Measurements from ENCODE around the gene NAPSA. TPM values are rescaled to one million over a fixed set of nuclear protein-coding genes. Genes with fewer than 3 reads are reported as not detected.

Gene NAPSA
- total RNA-seq = 1 to 10 TPM; 1.9 to 6.1 TPM

- Histone ChIP-seq H3K27me3 (no peaks in the 10 kb centered on the region), H3K36me3 (no peaks in the 10 kb centered on the region), H3K27ac (no peak within 1 kb of the TSS), H3K4me3 (no peak within 1 kb of the TSS), H3K9ac (ENCODE audit: low read depth in 2 of 2, low read length in 2 of 2) (no peak within 1 kb of the TSS), H3K9me3 (no peaks in the 10 kb centered on the region), H3K4me1 (no peaks in the 10 kb centered on the region)
- intact Hi-C loops (cut with DNase I) = loop anchor here (5.0 kb wide), 2 partner anchors 47 to 417 kb away; no protein-coding TSS in a partner anchor
- no peak for DNase-seq
- TF ChIP-seq CTCF (IDR thresholded peaks at IDR 0.05) = no peak
These were observed at the start of gene NAPSA for GRCh38 chr19:50365434-50366306. Gene NAPSA, minus strand, starts transcription at chr19:50365639. Its CDS starts 18 bp downstream, at chr19:50365621.

GRCh38 chr19:50413531-50413930 is 48.1 kb upstream of the NAPSA start:
- intact Hi-C loops (cut with DNase I) = loop anchor here (5.0 kb wide), 1 partner anchor 46 kb away; the partner anchor contains the start of gene NAPSA
- Histone ChIP-seq H3K27ac (no peak overlapping the region), H3K4me3 (no peak overlapping the region), H3K36me3 (no peaks in the 10 kb centered on the region), H3K9me3 (no peaks in the 10 kb centered on the region), H3K9ac (ENCODE audit: low read depth in 2 of 2, low read length in 2 of 2) (no peak overlapping the region), H3K27me3 (peaks cover 7% of the 10 kb centered on the region), H3K4me1 (peaks cover 5% of the 10 kb centered on the region)
- DNase-seq = no peak
- no peak for TF ChIP-seq CTCF (IDR thresholded peaks at IDR 0.05)

- Histone ChIP-seq H3K4me1 (peaks cover 5% of the 10 kb centered on the region), H3K36me3 (no peaks in the 10 kb centered on the region), H3K9ac (ENCODE audit: low read depth in 2 of 2, low read length in 2 of 2) (no peak overlapping the region), H3K4me3 (no peak overlapping the region), H3K27me3 (peaks cover 2% of the 10 kb centered on the region), H3K9me3 (no peaks in the 10 kb centered on the region), H3K27ac (no peak overlapping the region)
- intact Hi-C loops (cut with DNase I) = loop anchor here (5.0 kb wide), 1 partner anchor 46 kb away; the partner anchor contains the start of gene NAPSA
- DNase-seq = no peak
- TF ChIP-seq CTCF (IDR thresholded peaks at IDR 0.05) = no peak
These were observed 47.7 kb upstream of the NAPSA start for GRCh38 chr19:50413096-50413495.

- intact Hi-C loops (cut with DNase I) = loop anchor here (5.0 kb wide), 1 partner anchor 45 kb away; the partner anchor contains the start of gene NAPSA
- Histone ChIP-seq H3K36me3 (no peaks in the 10 kb centered on the region), H3K27me3 (no peaks in the 10 kb centered on the region), H3K27ac (no peak overlapping the region), H3K9me3 (no peaks in the 10 kb centered on the region), H3K9ac (ENCODE audit: low read depth in 2 of 2, low read length in 2 of 2) (no peak overlapping the region), H3K4me1 (peaks cover 5% of the 10 kb centered on the region), H3K4me3 (no peak overlapping the region)
- no peak for TF ChIP-seq CTCF (IDR thresholded peaks at IDR 0.05)
- DNase-seq = no peak
These were observed 47.0 kb upstream of the NAPSA start for GRCh38 chr19:50412419-50412818.

GRCh38 chr19:50410109-50410508 is 44.7 kb upstream of the NAPSA start:
- intact Hi-C loops (cut with DNase I) = loop anchor here (5.0 kb wide), 1 partner anchor 43 kb away; the partner anchor contains the start of gene NAPSA
- TF ChIP-seq CTCF (IDR thresholded peaks at IDR 0.05) = no peak
- H3K9me3 ChIP-seq = no peaks in the 10 kb centered on the region
- no peaks in the 10 kb centered on the region for H3K27me3 ChIP-seq
- H3K4me3 ChIP-seq = no peak overlapping the region
- H3K9ac ChIP-seq (ENCODE audit: low read depth in 2 of 2, low read length in 2 of 2) = no peak overlapping the region
- H3K4me1 ChIP-seq = no peaks in the 10 kb centered on the region
- peak overlapping the region; percentile 53 for H3K27ac ChIP-seq
- no peaks in the 10 kb centered on the region for H3K36me3 ChIP-seq
- DNase-seq = no peak
